Panc1 (cell line): Measurements from ENCODE around the gene OR10A3. TPM values are rescaled to one million over a fixed set of nuclear protein-coding genes. Genes with fewer than 3 reads are reported as not detected.

Experiments
- ATAC-seq: fragments of 200-7000 bp; cut with Tn5 transposase; 2 replicates; pipeline ENCODE4 v1.9.1; 2020; ENCODE audit warnings: mild to moderate bottlenecking, moderate library complexity
- BruUV-seq: library from RNA; stranded (reverse); fragments of 400-500 nt; replicated peaks from 2 replicates; lab custom pipeline; 2021; lab: Mats Ljungman, UMichigan
- CTCF ChIA-PET: fragments of 300-600 bp; sonication (Branson Sonifier 250); formaldehyde crosslinking; loops from one replicate; lab custom pipeline; 2022; ENCODE audit warnings: antibody characterized with exemption; lab: Charles Lee
- POLR2A ChIA-PET: fragments of 300-600 bp; sonication (Branson Sonifier 250); formaldehyde crosslinking; loops from one replicate; lab custom pipeline; 2022; ENCODE audit warnings: antibody characterized with exemption; lab: Charles Lee
- DNase-seq: peaks from one replicate; pipeline ENCODE4 v3.0.0-alpha.2; 2010; ENCODE audit warnings: low read depth, low spot score
- H3K27ac ChIP-seq: 2 replicates; pipeline ENCODE4 v1.5.1; 2011; ENCODE audit warnings: mild to moderate bottlenecking, low read length, inconsistent platforms
- H3K27me3 ChIP-seq: fragments of 200-500 bp; sonication (Bioruptor generic); 2 replicates; pipeline ENCODE4 v1.6.0; 2014; ENCODE audit warnings: low read length, inconsistent platforms; ENCODE audit not compliant: control insufficient read depth, insufficient read depth
- H3K36me3 ChIP-seq: fragments of 200-500 bp; sonication (Bioruptor generic); 2 replicates; pipeline ENCODE4 v1.5.1; 2014; ENCODE audit warnings: inconsistent platforms, mild to moderate bottlenecking, low read length, moderate library complexity; ENCODE audit not compliant: control insufficient read depth, insufficient read depth
- H3K4me1 ChIP-seq: 2 replicates; pipeline ENCODE4 v1.5.1; 2011; ENCODE audit warnings: inconsistent platforms, mild to moderate bottlenecking, low read length, moderate library complexity; ENCODE audit not compliant: control insufficient read depth, insufficient read depth
- H3K4me3 ChIP-seq, 2 experiments: 2 replicates each; pipeline ENCODE4 v1.5.1; 2011 to 2012; ENCODE audit warnings: low read depth in 2 of 2, low read length in 2 of 2, mild to moderate bottlenecking in 2 of 2, inconsistent platforms in 1 of 2, moderate library complexity in 1 of 2
- H3K9me3 ChIP-seq: fragments of 200-500 bp; sonication (Bioruptor generic); 2 replicates; pipeline ENCODE4 v1.5.1; 2014; ENCODE audit warnings: low read depth, mild to moderate bottlenecking, inconsistent platforms, low read length, moderate library complexity; ENCODE audit not compliant: control insufficient read depth, insufficient read depth
- CTCF ChIP-seq: fragments of 450-650 bp; IDR thresholded peaks from 2 replicates; pipeline ENCODE4 v1.5.1; 2017; ENCODE audit warnings: mild to moderate bottlenecking
- POLR2AphosphoS5 ChIP-seq: IDR thresholded peaks from 2 replicates; pipeline ENCODE4 v1.6.1; 2012; ENCODE audit warnings: mild to moderate bottlenecking, low read depth, low read length, moderate library complexity
- REST ChIP-seq, 2 experiments: IDR thresholded peaks; 2 replicates each; pipeline ENCODE4 v1.6.1; 2011 to 2012; ENCODE audit warnings: low read depth in 2 of 2, control low read depth in 1 of 2, low read length in 1 of 2, mild to moderate bottlenecking in 1 of 2, moderate library complexity in 1 of 2; ENCODE audit not compliant: insufficient read depth in 1 of 2
- SIN3A ChIP-seq: IDR thresholded peaks from 2 replicates; pipeline ENCODE4 v1.6.1; 2012; ENCODE audit warnings: low read depth, mild to moderate bottlenecking, low read length, moderate library complexity, borderline replicate concordance; ENCODE audit not compliant: insufficient read depth
- TCF7L2 ChIP-seq: IDR thresholded peaks from 2 replicates; pipeline ENCODE4 v1.6.1; 2011; ENCODE audit warnings: mild to moderate bottlenecking, low read depth, low read length, inconsistent platforms
- in situ Hi-C: cut with HindIII; loops from 2 replicates; pipeline ENCODE4 v1.10.0; 2016; ENCODE audit warnings: low sequenced_read_pairs, low pct_unique_long_range_greater_than_20kb
- intact Hi-C: fragments of 100-400 bp; cut with micrococcal nuclease; formaldehyde crosslinking; loops from one replicate; pipeline ENCODE4 v1.10.0; 2022; ENCODE audit not compliant: unreplicated experiment
- total RNA-seq: library from RNA; stranded (reverse); gene quantifications from one replicate; pipeline ENCODE4 v1.2.1, GENCODE V29; 2021; ENCODE audit not compliant: unreplicated experiment

OR10A3 gene
- total RNA-seq, 1 experiment from 2014 or later = not detected

GRCh38 chr11:7973011-7973410 lies 31.5 kb upstream of the OR10A3 start:
- ChIA-PET CTCF (no interaction called here), POLR2A (no interaction called here)
- no peak overlapping the region for H3K27ac ChIP-seq
- H3K4me1 ChIP-seq = peaks cover 8% of the 10 kb centered on the region; the same call in 1 of the 2 replicates
- no peak overlapping the region for H3K4me3 ChIP-seq
- TF ChIP-seq CTCF (no peak), POLR2AphosphoS5 (no peak), SIN3A (no peak), REST (IDR thresholded peaks at IDR 0.05; ENCODE audit: insufficient read depth in 1 of 2, low read depth in 2 of 2, low read length in 1 of 2) (no peak), TCF7L2 (no peak)
- no peaks in the 10 kb centered on the region for H3K9me3 ChIP-seq
- no peaks in the 10 kb centered on the region for H3K36me3 ChIP-seq
- BruUV-seq = no TSS peak
- in situ Hi-C loops (no loop called here), intact Hi-C loops (no loop called here)
- DNase-seq (no peak), ATAC-seq (no peak)
- no peaks in the 10 kb centered on the region for H3K27me3 ChIP-seq

GRCh38 chr11:7971846-7972245 lies 30.3 kb upstream of the OR10A3 start:
- intact Hi-C loops = no loop called here
- Histone ChIP-seq H3K4me1 (no peaks in the 10 kb centered on the region), H3K27ac (no peak overlapping the region), H3K36me3 (no peaks in the 10 kb centered on the region), H3K27me3 (no peaks in the 10 kb centered on the region), H3K4me3 (no peak overlapping the region), H3K9me3 (no peaks in the 10 kb centered on the region)
- ATAC-seq = no peak
- ChIA-PET CTCF (no interaction called here), POLR2A (no interaction called here)
- TF ChIP-seq CTCF (no peak), TCF7L2 (no peak), SIN3A (no peak), REST (IDR thresholded peaks at IDR 0.05; ENCODE audit: insufficient read depth in 1 of 2, low read depth in 2 of 2, low read length in 1 of 2) (no peak), POLR2AphosphoS5 (no peak)
- in situ Hi-C loops = no loop called here
- DNase-seq = no peak
- BruUV-seq = no TSS peak
